ENCODE measurements around the gene LUZP4. TPM values are rescaled to one million over a fixed set of nuclear protein-coding genes. Genes with fewer than 3 reads are reported as not detected.

The LUZP4 gene
- total RNA-seq, 1 donor from 2014 or later, result not detected

GRCh38 chrX:115260330-115260729 lies 29.2 kb upstream of the LUZP4 start:
- DNase-seq (ENCODE audit: extremely low spot score, unreplicated experiment), result no peak
- no peaks in the 10 kb centered on the region for H3K4me1 Mint-ChIP-seq (ENCODE audit: unreplicated experiment)
- no peak for TF ChIP-seq CTCF (conservative IDR thresholded peaks at IDR 0.05)
- H3K27me3 Mint-ChIP-seq, result peaks cover 4% of the 10 kb centered on the region
- no peak overlapping the region for H3K27ac Mint-ChIP-seq
- H3K9me3 Mint-ChIP-seq, result no peaks in the 10 kb centered on the region
- H3K36me3 Mint-ChIP-seq, result no peaks in the 10 kb centered on the region
- no peak overlapping the region for H3K4me3 Mint-ChIP-seq

DNA sequence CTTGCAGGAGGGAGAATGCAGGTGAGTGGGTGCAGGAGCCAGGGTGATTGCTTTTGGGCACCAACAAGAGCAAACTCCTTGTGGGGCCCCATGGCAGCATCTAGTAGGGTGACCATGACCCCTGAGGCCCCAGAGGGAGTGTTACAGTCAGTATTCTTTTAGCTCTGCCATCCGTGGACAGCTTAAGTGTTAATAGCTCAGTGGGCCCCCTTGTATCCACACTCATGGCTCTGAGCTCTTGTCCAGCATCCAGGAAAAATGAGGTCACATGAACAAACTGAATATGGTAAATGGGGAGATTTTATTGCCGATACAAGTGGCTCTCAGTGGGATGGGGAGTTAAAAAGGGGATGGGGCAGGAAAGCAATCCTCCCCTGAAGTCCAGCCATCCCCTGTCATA lies 28.4 kb upstream of the LUZP4 start:
- TF ChIP-seq CTCF (conservative IDR thresholded peaks at IDR 0.05), result no peak
- no peak overlapping the region for H3K4me3 Mint-ChIP-seq
- no peaks in the 10 kb centered on the region for H3K36me3 Mint-ChIP-seq
- H3K27me3 Mint-ChIP-seq, result peaks cover 4% of the 10 kb centered on the region
- no peak for DNase-seq (ENCODE audit: extremely low spot score, unreplicated experiment)
- no peaks in the 10 kb centered on the region for H3K9me3 Mint-ChIP-seq
- H3K4me1 Mint-ChIP-seq (ENCODE audit: unreplicated experiment), result no peaks in the 10 kb centered on the region
- H3K27ac Mint-ChIP-seq, result no peak overlapping the region

- Mint-ChIP-seq H3K36me3 (no peaks in the 10 kb centered on the region), H3K4me3 (no peak overlapping the region), H3K4me1 (ENCODE audit: unreplicated experiment) (no peaks in the 10 kb centered on the region), H3K9me3 (no peaks in the 10 kb centered on the region), H3K27ac (no peak overlapping the region), H3K27me3 (peaks cover 4% of the 10 kb centered on the region)
- no peak for TF ChIP-seq CTCF (conservative IDR thresholded peaks at IDR 0.05)
- DNase-seq (ENCODE audit: extremely low spot score, unreplicated experiment), result no peak
These were observed 25.5 kb upstream of the LUZP4 start for GRCh38 chrX:115264009-115264408.

DNA sequence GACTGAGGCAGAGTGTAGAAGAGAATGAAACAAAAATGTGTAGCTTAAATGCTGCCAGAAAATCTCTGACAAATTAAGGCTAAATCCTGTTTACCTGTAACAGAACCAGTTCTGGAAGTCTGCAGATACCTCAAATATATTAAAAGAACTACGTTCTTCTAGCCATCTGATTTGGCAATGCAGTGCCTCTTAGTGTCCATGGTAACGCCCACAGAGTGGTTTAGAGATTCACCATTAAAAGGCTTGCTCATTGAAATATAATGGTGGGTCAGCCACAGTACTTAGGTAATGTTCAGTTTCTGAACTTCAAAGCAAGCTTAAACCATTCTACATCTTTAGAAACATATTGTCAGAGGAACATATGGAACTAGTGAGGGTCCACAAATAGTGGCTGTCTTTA lies 23.2 kb upstream of the LUZP4 start:
- no peak for DNase-seq (ENCODE audit: extremely low spot score, unreplicated experiment)
- no peak overlapping the region for H3K27ac Mint-ChIP-seq
- H3K4me3 Mint-ChIP-seq, result no peak overlapping the region
- H3K9me3 Mint-ChIP-seq, result no peaks in the 10 kb centered on the region
- TF ChIP-seq CTCF (conservative IDR thresholded peaks at IDR 0.05), result no peak
- H3K27me3 Mint-ChIP-seq, result no peaks in the 10 kb centered on the region
- H3K36me3 Mint-ChIP-seq, result no peaks in the 10 kb centered on the region
- H3K4me1 Mint-ChIP-seq (ENCODE audit: unreplicated experiment), result no peaks in the 10 kb centered on the region

DNA sequence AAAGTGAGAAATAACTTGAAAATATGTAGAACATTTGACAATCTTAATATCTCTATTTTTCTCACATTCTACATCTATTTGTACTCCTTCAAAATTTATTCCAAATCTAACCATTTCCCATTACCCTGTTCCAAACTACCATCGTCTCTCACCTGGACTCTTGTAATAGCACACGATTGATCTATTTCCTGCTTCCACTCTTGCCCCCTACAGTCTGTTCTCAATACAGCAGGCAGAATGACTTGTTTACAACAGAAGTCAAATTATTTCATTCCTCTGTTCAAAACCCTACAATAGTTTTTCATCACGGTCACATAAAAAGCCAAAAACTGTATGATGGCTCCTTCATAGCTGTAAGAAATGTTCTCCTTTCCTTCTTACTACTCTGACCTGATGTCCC lies 21.1 kb upstream of the LUZP4 start:
- TF ChIP-seq CTCF (conservative IDR thresholded peaks at IDR 0.05), result peak; percentile 67
- H3K27me3 Mint-ChIP-seq, result no peaks in the 10 kb centered on the region
- no peak for DNase-seq (ENCODE audit: extremely low spot score, unreplicated experiment)
- H3K4me3 Mint-ChIP-seq, result no peak overlapping the region
- no peaks in the 10 kb centered on the region for H3K36me3 Mint-ChIP-seq
- no peaks in the 10 kb centered on the region for H3K9me3 Mint-ChIP-seq
- H3K4me1 Mint-ChIP-seq (ENCODE audit: unreplicated experiment), result no peaks in the 10 kb centered on the region
- no peak overlapping the region for H3K27ac Mint-ChIP-seq

DNA sequence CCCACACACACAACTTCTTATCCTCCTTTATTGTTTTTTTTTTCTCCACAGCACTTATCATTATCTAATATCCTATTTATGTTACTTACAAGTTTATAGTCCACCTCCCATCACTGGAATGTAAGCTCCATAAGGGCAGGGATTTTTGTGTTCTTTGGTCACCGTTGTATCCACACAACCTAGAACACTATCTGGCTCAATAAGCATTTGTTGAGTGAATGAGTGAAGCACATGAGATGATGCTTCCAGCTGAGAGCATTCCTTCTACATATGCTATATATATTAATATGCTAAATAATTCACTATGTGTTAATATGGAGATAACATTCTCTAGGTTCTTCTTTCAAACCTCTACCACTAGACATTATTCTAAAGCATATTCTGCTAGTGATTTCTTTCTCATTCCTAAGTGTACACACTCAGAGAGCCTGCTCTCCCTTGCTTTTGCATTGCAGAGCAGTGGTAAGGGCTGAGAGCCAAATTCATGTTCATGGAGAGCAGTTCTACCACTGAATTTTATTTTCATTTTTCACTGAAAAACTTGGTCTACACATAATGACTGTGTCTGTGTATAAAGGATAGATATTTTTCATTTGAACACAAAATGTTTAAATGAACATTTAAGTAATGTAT lies 20.3 kb upstream of the LUZP4 start:
- Mint-ChIP-seq H3K4me3 (no peak overlapping the region), H3K27me3 (no peaks in the 10 kb centered on the region), H3K36me3 (no peaks in the 10 kb centered on the region), H3K9me3 (no peaks in the 10 kb centered on the region), H3K27ac (no peak overlapping the region), H3K4me1 (ENCODE audit: unreplicated experiment) (no peaks in the 10 kb centered on the region)
- no peak for TF ChIP-seq CTCF (conservative IDR thresholded peaks at IDR 0.05)
- no peak for DNase-seq (ENCODE audit: extremely low spot score, unreplicated experiment)
